ENCODE data around the gene TPTE2. TPM values are rescaled to one million over a fixed set of nuclear protein-coding genes. Genes with fewer than 3 reads are reported as not detected.
"Not testable (repeated sequence)": the region's sequence is repeated elsewhere in the genome, so short reads cannot be mapped to it uniquely, and the experiment has no call there.

Gene TPTE2
- total RNA-seq, 1 donor from 2014 or later, result 0.18 TPM

DNA sequence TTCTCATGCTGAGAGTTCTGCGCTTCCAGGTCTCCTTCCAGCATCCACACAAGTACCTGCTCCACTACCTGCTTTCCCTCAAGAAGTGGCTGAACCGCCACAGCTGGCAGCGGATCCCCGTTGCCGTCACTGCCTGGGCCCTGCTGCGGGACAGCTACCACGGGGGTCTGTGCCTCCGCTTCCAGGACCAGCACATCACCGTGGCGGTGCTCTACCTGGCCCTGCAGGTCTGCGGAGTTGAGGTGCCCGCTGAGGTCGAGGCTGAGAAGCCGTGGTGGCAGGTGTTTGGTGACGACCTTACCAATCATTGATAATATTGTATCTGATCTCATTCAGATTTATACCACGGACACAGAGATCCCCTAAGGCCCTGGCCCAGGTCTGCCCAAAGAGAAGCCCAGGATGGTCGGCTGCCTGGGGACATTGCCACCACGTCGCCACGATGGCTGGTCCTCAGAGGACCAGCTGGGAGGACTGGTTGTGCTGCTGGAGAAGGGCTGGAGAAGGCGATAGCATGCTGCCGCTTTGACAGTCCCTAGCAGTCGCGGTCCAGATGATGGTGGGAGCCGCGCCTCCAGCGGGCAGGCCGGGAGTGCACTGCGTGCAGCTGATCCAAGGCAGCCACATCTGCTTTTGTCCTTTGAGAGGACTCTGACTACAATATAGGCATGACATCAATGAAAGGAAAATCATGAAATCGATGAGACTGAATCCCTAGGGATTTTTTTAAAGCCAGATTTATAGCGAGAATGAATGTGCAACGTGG, 178.4 kb downstream of the TPTE2 start:
- H3K36me3 Mint-ChIP-seq; H3K4me3 Mint-ChIP-seq; DNase-seq (ENCODE audit: low spot score in 2 of 2, unreplicated experiment in 2 of 2); H3K4me1 Mint-ChIP-seq; H3K27me3 Mint-ChIP-seq (ENCODE audit: low read depth); H3K27ac Mint-ChIP-seq: not testable (repeated sequence)
- H3K9me3 Mint-ChIP-seq, result peaks cover 47% of the 10 kb centered on the region

DNA sequence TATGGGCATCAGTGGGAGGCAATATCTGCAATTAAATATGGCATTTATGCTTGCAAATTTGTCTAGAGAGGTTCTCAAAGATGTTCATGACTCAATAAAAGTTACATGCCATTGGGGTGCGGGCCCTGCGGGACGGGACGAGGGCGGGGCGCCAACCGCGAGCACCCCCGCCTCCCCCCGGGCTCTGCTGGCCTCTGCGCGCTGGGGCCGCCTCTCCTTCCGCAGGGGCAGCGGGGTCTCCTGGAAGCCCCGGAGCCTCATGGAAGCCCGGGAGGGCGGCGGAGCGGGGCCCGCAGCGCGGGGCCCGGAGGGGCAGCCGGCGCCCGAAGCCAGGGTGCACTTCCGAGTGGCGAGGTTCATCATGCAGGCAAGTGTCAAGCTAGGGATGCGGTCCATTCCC, 179.2 kb downstream of the TPTE2 start:
- no peaks in the 10 kb centered on the region for H3K4me1 Mint-ChIP-seq
- TF ChIP-seq, protein P1, sequence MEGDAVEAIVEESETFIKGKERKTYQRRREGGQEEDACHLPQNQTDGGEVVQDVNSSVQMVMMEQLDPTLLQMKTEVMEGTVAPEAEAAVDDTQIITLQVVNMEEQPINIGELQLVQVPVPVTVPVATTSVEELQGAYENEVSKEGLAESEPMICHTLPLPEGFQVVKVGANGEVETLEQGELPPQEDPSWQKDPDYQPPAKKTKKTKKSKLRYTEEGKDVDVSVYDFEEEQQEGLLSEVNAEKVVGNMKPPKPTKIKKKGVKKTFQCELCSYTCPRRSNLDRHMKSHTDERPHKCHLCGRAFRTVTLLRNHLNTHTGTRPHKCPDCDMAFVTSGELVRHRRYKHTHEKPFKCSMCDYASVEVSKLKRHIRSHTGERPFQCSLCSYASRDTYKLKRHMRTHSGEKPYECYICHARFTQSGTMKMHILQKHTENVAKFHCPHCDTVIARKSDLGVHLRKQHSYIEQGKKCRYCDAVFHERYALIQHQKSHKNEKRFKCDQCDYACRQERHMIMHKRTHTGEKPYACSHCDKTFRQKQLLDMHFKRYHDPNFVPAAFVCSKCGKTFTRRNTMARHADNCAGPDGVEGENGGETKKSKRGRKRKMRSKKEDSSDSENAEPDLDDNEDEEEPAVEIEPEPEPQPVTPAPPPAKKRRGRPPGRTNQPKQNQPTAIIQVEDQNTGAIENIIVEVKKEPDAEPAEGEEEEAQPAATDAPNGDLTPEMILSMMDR (IDR thresholded peaks at IDR 0.05; ENCODE audit: unreplicated experiment), result no peak
- peaks cover 47% of the 10 kb centered on the region for H3K9me3 Mint-ChIP-seq

More for the DNA sequence above, 179.2 kb downstream of the TPTE2 start:
- Mint-ChIP-seq H3K4me3 (no peak overlapping the region), H3K27ac (no peak overlapping the region), H3K36me3 (peaks cover 3% of the 10 kb centered on the region), H3K27me3 (ENCODE audit: low read depth) (no peaks in the 10 kb centered on the region)
- no peak for DNase-seq (ENCODE audit: low spot score in 2 of 2, unreplicated experiment in 2 of 2)

Other genes with a start within 250 kb of the TPTE2 start
- 30.4 to 33.1 TPM (median 32.6 TPM) in 3 replicates for gene MPHOSPH8, start 72.1 kb upstream of the TPTE2 start, total RNA-seq
- gene PSPC1, start 221.4 kb upstream of the TPTE2 start, total RNA-seq, result 85.1 to 86.7 TPM (median 85.8 TPM) in 3 replicates